NCI-H2029 treated with DMSO at 0.1 percent for 48 hours (cell line): ENCODE results near the gene TNIK.

Experiments used
- DNase-seq: peaks from one replicate; lab custom pipeline; 2025; lab: John Stamatoyannopoulos, UW

The TNIK gene

DNA sequence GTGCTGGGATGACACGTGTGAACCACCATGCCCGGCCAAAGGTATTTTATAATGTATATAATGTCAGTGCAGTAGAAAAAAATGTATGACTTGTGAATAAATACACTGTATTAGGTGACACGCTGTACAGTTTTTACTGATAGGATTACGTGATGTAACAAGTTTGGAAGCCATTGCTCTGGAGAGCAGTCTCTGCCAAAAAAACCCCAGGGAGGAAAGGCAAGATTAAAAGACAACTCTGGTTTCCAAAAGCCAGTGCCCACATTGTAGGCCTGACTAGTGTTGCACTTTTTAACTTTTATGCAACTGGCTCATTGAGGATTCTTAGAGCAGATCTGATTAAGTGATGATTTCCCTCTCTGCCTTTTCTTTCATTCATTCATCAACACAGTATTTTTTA, 371.7 kb downstream of the TNIK start:
- no peak for DNase-seq

DNA sequence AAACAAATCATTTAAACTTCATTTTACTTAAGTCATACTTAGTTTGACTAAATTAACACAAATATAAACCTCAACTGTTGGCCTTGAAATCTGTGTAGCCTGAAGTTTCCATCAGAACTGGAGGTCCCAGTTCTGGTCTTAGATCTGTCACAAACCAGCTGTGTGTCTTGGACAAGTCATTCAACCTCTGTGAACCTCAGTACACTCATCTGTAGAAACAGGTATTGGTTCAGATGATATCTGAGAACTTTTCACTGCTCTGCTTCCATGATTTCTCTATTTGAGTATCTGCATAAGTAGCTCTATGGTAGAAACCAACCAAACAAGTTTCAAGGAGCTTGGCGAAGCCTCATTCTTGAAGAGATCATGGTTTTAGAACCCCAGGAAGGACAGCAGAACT, 373.3 kb downstream of the TNIK start:
- DNase-seq = peak; percentile 38

DNA sequence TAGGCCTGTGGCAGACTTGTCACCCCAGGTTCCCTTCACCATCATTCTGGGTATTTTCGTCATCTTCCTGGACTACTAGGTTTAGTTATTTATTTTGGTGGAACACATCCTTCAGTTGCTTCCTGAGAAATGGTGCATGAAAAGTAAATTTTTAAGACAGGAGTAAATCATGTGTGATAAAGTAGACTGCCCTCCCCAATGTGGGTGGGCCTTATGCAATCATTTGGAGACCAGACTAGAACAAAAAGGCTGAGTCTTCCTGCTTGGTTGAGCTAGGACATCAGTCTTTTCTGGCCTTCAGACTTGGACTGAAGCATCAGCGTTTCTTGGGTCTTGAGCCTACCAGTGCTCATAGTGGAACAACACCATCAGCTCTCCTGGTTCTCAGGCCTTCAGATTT, 382.9 kb downstream of the TNIK start:
- DNase-seq = no peak

GRCh38 chr3:171072432-171072831, 387.8 kb downstream of the TNIK start:
- no peak for DNase-seq

DNA sequence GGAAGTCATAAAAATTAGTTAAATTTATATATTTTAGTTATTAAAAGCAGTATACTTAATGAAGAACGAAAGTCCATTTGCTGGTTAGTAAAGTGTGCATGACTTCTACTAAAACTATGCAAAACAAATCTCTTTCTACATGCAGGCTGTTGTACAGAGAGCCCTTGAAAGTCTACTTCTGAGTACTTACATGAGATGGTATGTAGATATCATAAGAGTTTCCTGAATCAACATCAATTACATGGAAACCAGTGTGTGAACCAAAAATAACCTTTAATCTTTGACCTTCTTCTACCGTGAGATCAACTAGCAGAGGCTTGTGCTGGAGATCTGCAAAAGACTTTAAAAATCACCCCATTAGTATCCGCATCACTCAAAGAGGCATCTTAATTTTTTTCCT, 391.5 kb downstream of the TNIK start:
- no peak for DNase-seq

- DNase-seq = no peak
Measured at GRCh38 chr3:171066206-171066605, 394.0 kb downstream of the TNIK start.

- DNase-seq = no peak
Measured at GRCh38 chr3:171065732-171066131, 394.5 kb downstream of the TNIK start.

GRCh38 chr3:171064461-171064860, 395.7 kb downstream of the TNIK start:
- no peak for DNase-seq

DNA sequence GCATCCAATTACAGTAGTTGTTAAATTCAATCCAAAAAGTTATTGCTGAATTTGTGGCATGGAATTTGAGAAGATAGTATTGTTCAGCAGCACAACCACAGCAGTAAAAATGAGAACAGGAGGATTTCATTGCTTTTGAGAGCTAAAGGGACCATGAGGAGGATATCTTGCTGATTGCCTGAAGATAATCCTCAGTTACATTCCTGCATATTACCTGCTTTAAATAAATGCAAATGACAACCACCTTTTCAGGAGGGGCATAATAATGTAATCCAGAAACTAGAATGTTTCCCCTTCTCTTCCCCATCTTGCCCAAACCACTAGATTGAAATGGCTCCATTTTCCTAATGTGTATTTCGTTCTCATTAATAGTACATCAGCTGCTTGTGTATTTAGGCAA, 398.5 kb downstream of the TNIK start:
- no peak for DNase-seq

GRCh38 chr3:171059978-171060377, 400.2 kb downstream of the TNIK start:
- no peak for DNase-seq

DNA sequence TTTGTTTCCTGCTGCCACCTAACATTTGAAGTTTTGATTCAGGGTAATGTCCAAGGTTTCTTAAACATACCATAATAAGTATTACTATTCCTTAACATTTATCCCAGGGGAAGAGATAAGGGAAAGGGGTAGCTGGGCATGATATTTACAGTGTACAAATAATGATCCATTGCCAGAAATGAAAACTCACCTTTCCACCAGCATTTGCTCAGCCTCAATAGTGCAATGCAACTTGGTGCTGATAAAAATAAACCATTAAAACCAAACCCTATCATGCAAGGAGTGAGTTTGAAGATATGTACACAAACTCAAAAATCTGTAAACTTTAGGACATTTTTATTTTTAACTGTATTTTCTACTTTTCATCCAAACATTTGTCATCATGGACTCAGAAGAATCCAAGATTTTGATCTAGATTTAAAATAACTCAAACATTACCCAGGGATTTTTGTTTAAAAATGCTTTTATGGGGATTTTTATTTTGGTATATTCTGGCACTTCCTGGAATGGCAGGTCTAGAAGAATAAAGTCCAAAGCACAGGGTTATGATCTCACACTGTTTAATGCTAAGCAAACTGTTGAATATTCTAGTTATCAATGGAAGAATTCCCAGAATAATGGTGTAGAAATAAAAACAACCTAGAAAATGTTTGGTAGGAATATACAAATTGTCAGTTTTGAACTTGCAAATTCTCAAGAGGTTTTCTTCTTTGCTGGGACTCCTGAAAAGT, 401.2 kb downstream of the TNIK start:
- no peak for DNase-seq

DNA sequence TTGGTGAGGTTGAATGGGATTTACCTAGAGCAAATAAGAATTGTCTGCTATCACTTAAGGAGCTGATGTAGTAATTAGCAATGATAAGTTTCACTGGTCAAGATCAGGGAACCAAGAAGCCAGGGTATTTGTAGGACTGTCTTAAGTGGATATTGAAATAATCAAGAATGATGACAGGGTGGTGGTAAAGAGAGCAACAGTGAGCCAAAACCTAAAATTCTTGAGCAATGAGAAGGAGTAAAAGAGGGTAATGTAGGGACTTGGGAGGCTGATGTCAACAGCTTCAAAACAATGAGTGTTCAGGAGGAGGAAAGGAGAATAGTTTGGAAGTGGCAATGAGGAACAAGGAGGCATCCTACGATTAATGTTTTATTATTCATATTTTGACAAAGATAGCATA, 402.1 kb downstream of the TNIK start:
- DNase-seq = no peak

- DNase-seq = no peak
Measured at GRCh38 chr3:171057072-171057471, 403.1 kb downstream of the TNIK start.

GRCh38 chr3:171056528-171056927, 403.7 kb downstream of the TNIK start:
- DNase-seq = no peak

GRCh38 chr3:171055336-171056178, 404.6 kb downstream of the TNIK start:
- peak; percentile 38 for DNase-seq

- DNase-seq = no peak
Measured at GRCh38 chr3:171054921-171055320, 405.3 kb downstream of the TNIK start.

- DNase-seq = no peak
Measured at GRCh38 chr3:171054231-171054630, 406.0 kb downstream of the TNIK start.

DNA sequence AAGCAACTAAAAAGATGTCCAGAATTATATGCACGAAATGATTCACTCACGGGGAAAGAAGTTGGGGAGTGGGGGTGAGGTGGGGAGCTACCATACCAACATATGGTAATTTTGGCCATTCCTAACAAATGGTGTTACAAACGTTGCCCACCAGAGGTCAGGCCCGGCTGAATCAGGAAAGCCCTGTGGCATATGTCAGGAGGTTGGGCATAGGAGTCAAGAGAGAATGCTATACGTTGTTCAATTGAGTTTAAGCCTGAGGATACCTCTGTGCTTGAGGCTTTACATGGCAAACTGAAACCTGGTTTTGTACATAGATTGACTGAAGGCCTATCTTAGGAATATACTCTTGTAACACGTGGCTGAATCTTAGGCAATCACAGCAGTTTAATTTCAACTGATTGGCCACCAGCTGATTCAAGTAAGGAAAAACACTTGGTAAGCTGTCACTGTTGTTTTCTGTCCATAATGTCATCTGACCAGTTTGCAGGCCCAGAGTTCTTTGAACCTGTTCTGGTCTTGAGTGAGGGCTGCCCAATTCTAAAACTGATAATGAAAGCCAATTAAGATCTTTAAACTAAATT, 410.3 kb downstream of the TNIK start:
- DNase-seq = no peak

GRCh38 chr3:171046760-171047159, 413.4 kb downstream of the TNIK start:
- no peak for DNase-seq

- no peak for DNase-seq
Measured at GRCh38 chr3:171044835-171045793, 415.1 kb downstream of the TNIK start.

GRCh38 chr3:171044384-171044783, 415.8 kb downstream of the TNIK start:
- no peak for DNase-seq

- DNase-seq = no peak
Measured at GRCh38 chr3:171039674-171040073, 420.5 kb downstream of the TNIK start.
